Naive thymus-derived CD8-positive, alpha-beta T cell (primary cell): ENCODE data around the gene RIPOR2. TPM values are rescaled to one million over a fixed set of nuclear protein-coding genes. Genes with fewer than 3 reads are reported as not detected.

Experiments used
- polyA plus RNA-seq, 3 donors: library from polyadenylated mRNA; unstranded; fragments of 300-500 nt; fragmentation: Illumina TruSeq; gene quantifications; one replicate each; pipeline ENCODE4 v1.2.3, GENCODE V29; 2021
- total RNA-seq, 8 experiments: library from RNA in 2 of 8; stranded (reverse) in 2 of 8; gene quantifications; one replicate each; pipeline ENCODE4 v1.2.3 and lab custom pipeline; 2021 to 2026

The RIPOR2 gene
- total and polyA plus RNA-seq, 5 experiments from 2014 or later, result 413 to 542 (median 511) TPM

Other genes starting within 250 kb of the RIPOR2 start
- 100 to 1,000 TPM; 188 to 190 TPM for gene C6orf62, start 216.8 kb downstream of the RIPOR2 start, total RNA-seq
- gene C6orf62, start 216.8 kb downstream of the RIPOR2 start, polyA plus RNA-seq, result 100 to 1,000 TPM in 2 of 3 donors, 10 to 100 TPM in 1; 81.5 to 126 (median 101) TPM
- 1 to 10 TPM; 3.4 to 3.6 TPM for gene GMNN, start 161.0 kb downstream of the RIPOR2 start, total RNA-seq
- gene GMNN, start 161.0 kb downstream of the RIPOR2 start, polyA plus RNA-seq, result 1 to 10 TPM; 4.0 to 5.3 (median 4.3) TPM
- gene ARMH2, start 137.0 kb downstream of the RIPOR2 start, total RNA-seq, result 1 to 10 TPM; 4.5 to 7.1 TPM
- gene ARMH2, start 137.0 kb downstream of the RIPOR2 start, polyA plus RNA-seq, result under 1 TPM in 2 of 3 donors, not detected in 1; 0.26 to 0.27 TPM